HG02852 (cell line): ENCODE data around the gene HCST.
"Not testable (repeated sequence)": the region's sequence is repeated elsewhere in the genome, so short reads cannot be mapped to it uniquely, and the experiment has no call there.

Experiments used
- ATAC-seq: cut with Tn5 transposase; IDR thresholded peaks from one replicate; pipeline ENCODE4 v1.9.1; 2021; ENCODE audit warnings: mild to moderate bottlenecking, moderate library complexity; ENCODE audit not compliant: unreplicated experiment

HCST gene

GRCh38 chr19:35901854-35902661 is at the start of gene HCST:
TSS of gene HCST (plus strand) at chr19:35902529. CDS start at chr19:35902594, 65 bp downstream.
- ATAC-seq, result no peak

GRCh38 chr19:35853038-35853756 is 49.1 kb upstream of the HCST start:
- ATAC-seq, result no peak

- ATAC-seq, result no peak
Observed at GRCh38 chr19:35856546-35857149, 45.7 kb upstream of the HCST start, which contains the start of gene KIRREL2. TSS of gene KIRREL2 (plus strand) at chr19:35856911. CDS start at chr19:35857120, 209 bp downstream.

- no peak for ATAC-seq
Observed at GRCh38 chr19:35858311-35858710, 44.0 kb upstream of the HCST start.

GRCh38 chr19:35859414-35859813 is 42.9 kb upstream of the HCST start:
- no peak for ATAC-seq

GRCh38 chr19:35860436-35860817 is 41.9 kb upstream of the HCST start:
- no peak for ATAC-seq

- ATAC-seq, result no peak
Observed at GRCh38 chr19:35860818-35861639, 41.3 kb upstream of the HCST start.

- no peak for ATAC-seq
Observed at GRCh38 chr19:35861640-35862160, 40.6 kb upstream of the HCST start.

- ATAC-seq, result no peak
Observed at GRCh38 chr19:35862528-35862927, 39.8 kb upstream of the HCST start.

- ATAC-seq, result no peak
Observed at GRCh38 chr19:35863018-35863417, 39.3 kb upstream of the HCST start.

GRCh38 chr19:35868172-35868822 is 34.0 kb upstream of the HCST start, which contains the start of gene APLP1:
TSS of gene APLP1 (plus strand) at chr19:35868574. CDS start at chr19:35868637, 63 bp downstream.
- ATAC-seq, result no peak

GRCh38 chr19:35868823-35869326 is 33.5 kb upstream of the HCST start:
- ATAC-seq, result no peak

- ATAC-seq, result peak; percentile 43
Observed at GRCh38 chr19:35869327-35870123, 32.8 kb upstream of the HCST start.

- ATAC-seq, result not testable (repeated sequence)
Observed at GRCh38 chr19:35870124-35870736, 32.1 kb upstream of the HCST start.

GRCh38 chr19:35870798-35871197 is 31.5 kb upstream of the HCST start:
- no peak for ATAC-seq

GRCh38 chr19:35871611-35872010 is 30.7 kb upstream of the HCST start:
- no peak for ATAC-seq

GRCh38 chr19:35872180-35872579 is 30.1 kb upstream of the HCST start:
- no peak for ATAC-seq

- ATAC-seq, result no peak
Observed at GRCh38 chr19:35874392-35874930, 27.9 kb upstream of the HCST start.
